SU-DHL-6 (cell line): ENCODE data around the gene PDHA1.

ENCODE experiments used
- H2AFZ ChIP-seq: fragments of 200-600 bp; sonication (generic); 2 replicates; pipeline ENCODE4 v1.6.1; 2014; ENCODE audit warnings: low read depth, mild to moderate bottlenecking, moderate library complexity, mixed read lengths, antibody characterized with exemption, low read length; ENCODE audit not compliant: severe bottlenecking
- H3F3A ChIP-seq: fragments of 200-600 bp; shearing (Covaris generic); 2 replicates; pipeline ENCODE4 v1.6.0; 2016; ENCODE audit warnings: antibody characterized with exemption, mild to moderate bottlenecking; ENCODE audit not compliant: insufficient read depth
- H3K27ac ChIP-seq: fragments of 200-600 bp; sonication (generic); 2 replicates; pipeline ENCODE4 v1.5.1; 2016; ENCODE audit warnings: low read depth, mild to moderate bottlenecking, low read length, moderate library complexity, mixed read lengths
- H3K27me3 ChIP-seq: fragments of 200-600 bp; sonication (generic), shearing (Covaris generic); 2 replicates; pipeline ENCODE4 v1.6.0; 2014; ENCODE audit warnings: mild to moderate bottlenecking, low read length
- H3K36me3 ChIP-seq: fragments of 200-600 bp; sonication (generic); 2 replicates; pipeline ENCODE4 v1.6.1; 2014; ENCODE audit warnings: mild to moderate bottlenecking, low read length, mixed read lengths
- H3K4me2 ChIP-seq: fragments of 300-600, 200-600 bp; shearing (Covaris generic), sonication (generic); 2 replicates; pipeline ENCODE4 v1.6.0; 2014; ENCODE audit warnings: low read length, low read depth, mild to moderate bottlenecking; ENCODE audit not compliant: poor library complexity, severe bottlenecking
- H3K4me3 ChIP-seq: fragments of 200-600 bp; sonication (generic); 2 replicates; pipeline ENCODE4 v1.5.1; 2014; ENCODE audit warnings: antibody characterized with exemption, low read length, mild to moderate bottlenecking, mixed read lengths; ENCODE audit not compliant: insufficient read depth, poor library complexity, severe bottlenecking
- H3K79me2 ChIP-seq: fragments of 200-600 bp; sonication (generic); 2 replicates; pipeline ENCODE4 v1.6.1; 2014; ENCODE audit warnings: mild to moderate bottlenecking, low read length, moderate library complexity; ENCODE audit not compliant: insufficient read depth
- H3K9ac ChIP-seq: fragments of 200-600 bp; sonication (generic); 2 replicates; pipeline ENCODE4 v1.7.0; 2014; ENCODE audit warnings: mild to moderate bottlenecking, low read length
- H3K9me2 ChIP-seq: fragments of 200-600 bp; sonication (generic); replicated peaks from 2 replicates; pipeline ENCODE4 v1.6.1; 2014; ENCODE audit warnings: low read length; ENCODE audit not compliant: insufficient read depth
- H3K9me3 ChIP-seq: fragments of 200-600 bp; sonication (generic); 2 replicates; pipeline ENCODE4 v1.6.1; 2014; ENCODE audit warnings: low read length, mixed read lengths; ENCODE audit not compliant: insufficient read depth
- H4K20me1 ChIP-seq: fragments of 200-600 bp; sonication (generic); 2 replicates; pipeline ENCODE4 v1.6.1; 2014; ENCODE audit warnings: low read depth, mild to moderate bottlenecking, antibody characterized with exemption, low read length, moderate library complexity, mixed read lengths
- CTCF ChIP-seq: fragments of 200-600 bp; sonication (generic); IDR thresholded peaks from one replicate; pipeline ENCODE4 v1.5.1; 2017; ENCODE audit warnings: antibody characterized with exemption, mild to moderate bottlenecking, low read length, moderate library complexity; ENCODE audit not compliant: insufficient read depth, poor library complexity, severe bottlenecking
- EZH2phosphoT487 ChIP-seq: fragments of 200-600 bp; sonication (generic), shearing (Covaris generic); conservative IDR thresholded peaks from 2 replicates; pipeline ENCODE4 v1.6.1; 2018; ENCODE audit warnings: mild to moderate bottlenecking, antibody characterized with exemption, low read length, moderate library complexity, mixed read lengths

The PDHA1 gene

GRCh38 chrX:19392078-19392477 lies 48.4 kb downstream of the PDHA1 start:
- no peak overlapping the region for H3K4me2 ChIP-seq
- TF ChIP-seq CTCF (no peak), EZH2phosphoT487 (no peak)
- no peak overlapping the region for H3K27ac ChIP-seq
- H3K9me2 ChIP-seq, result no peaks in the 10 kb centered on the region
- no peaks in the 10 kb centered on the region for H3K27me3 ChIP-seq
- H3K79me2 ChIP-seq, result no peaks in the 10 kb centered on the region
- H3K9me3 ChIP-seq, result no peaks in the 10 kb centered on the region
- H4K20me1 ChIP-seq, result no peaks in the 10 kb centered on the region
- H3K4me3 ChIP-seq, result no peak overlapping the region
- no peak overlapping the region for H3K9ac ChIP-seq
- no peak overlapping the region for H2AFZ ChIP-seq
- H3F3A ChIP-seq, result no peaks in the 10 kb centered on the region
- H3K36me3 ChIP-seq, result no peaks in the 10 kb centered on the region

- Histone ChIP-seq H3K4me3 (no peak overlapping the region), H3K27me3 (no peaks in the 10 kb centered on the region), H3K9me3 (no peaks in the 10 kb centered on the region), H3K79me2 (no peaks in the 10 kb centered on the region), H2AFZ (no peak overlapping the region), H3K9ac (no peak overlapping the region), H4K20me1 (no peaks in the 10 kb centered on the region), H3K4me2 (no peak overlapping the region), H3K27ac (no peak overlapping the region), H3K9me2 (no peaks in the 10 kb centered on the region), H3F3A (no peaks in the 10 kb centered on the region), H3K36me3 (no peaks in the 10 kb centered on the region)
- TF ChIP-seq CTCF, result no peak
These were observed 49.0 kb downstream of the PDHA1 start for GRCh38 chrX:19392703-19393102.

GRCh38 chrX:19403696-19404095 lies 60.0 kb downstream of the PDHA1 start:
- H3K9me3 ChIP-seq, result no peaks in the 10 kb centered on the region
- H3K9me2 ChIP-seq, result no peaks in the 10 kb centered on the region
- no peak overlapping the region for H3K4me2 ChIP-seq
- no peaks in the 10 kb centered on the region for H3F3A ChIP-seq
- no peaks in the 10 kb centered on the region for H4K20me1 ChIP-seq
- no peaks in the 10 kb centered on the region for H3K27me3 ChIP-seq
- no peak overlapping the region for H3K4me3 ChIP-seq
- H3K79me2 ChIP-seq, result no peaks in the 10 kb centered on the region
- no peaks in the 10 kb centered on the region for H3K36me3 ChIP-seq
- no peak overlapping the region for H3K27ac ChIP-seq
- H3K9ac ChIP-seq, result no peak overlapping the region
- no peak overlapping the region for H2AFZ ChIP-seq
- TF ChIP-seq EZH2phosphoT487 (no peak), CTCF (no peak)

- Histone ChIP-seq H3F3A (no peaks in the 10 kb centered on the region), H3K36me3 (no peaks in the 10 kb centered on the region)
These were observed 66.5 kb downstream of the PDHA1 start for GRCh38 chrX:19410259-19410658.

More at GRCh38 chrX:19410259-19410658, 66.5 kb downstream of the PDHA1 start:
- Histone ChIP-seq H3K9me2 (no peaks in the 10 kb centered on the region), H3K27ac (no peak overlapping the region), H3K79me2 (no peaks in the 10 kb centered on the region), H3K9me3 (no peaks in the 10 kb centered on the region), H3K4me2 (no peak overlapping the region), H4K20me1 (no peaks in the 10 kb centered on the region), H3K27me3 (no peaks in the 10 kb centered on the region), H3K4me3 (no peak overlapping the region), H3K9ac (no peak overlapping the region), H2AFZ (no peak overlapping the region)
- no peak for TF ChIP-seq EZH2phosphoT487
- no peak for TF ChIP-seq CTCF
